ENCODE data around the gene MRPL36. TPM values are rescaled to one million over a fixed set of nuclear protein-coding genes. Genes with fewer than 3 reads are reported as not detected.

MRPL36 gene
- total and polyA plus RNA-seq, 2 donors from 2014 or later: 29.6 to 96.7 TPM

GRCh38 chr5:1814183-1815020, 14.8 kb upstream of the MRPL36 start:
- Histone ChIP-seq H3K36me3 (ENCODE audit: control insufficient read depth in 2 of 3, insufficient read depth in 3 of 3, low read length in 3 of 3) (peaks cover 5 to 75% (median 41%) of the 10 kb centered on the region in 3 donors), H3K4me1 (ENCODE audit: control insufficient read depth in 2 of 3, insufficient read depth in 2 of 3, low read depth in 1 of 3, low read length in 3 of 3) (no peaks in the 10 kb centered on the region), H3K27ac (ENCODE audit: low read depth in 2 of 2, low read length in 2 of 2) (no peak overlapping the region), H3K27me3 (ENCODE audit: control insufficient read depth, insufficient read depth, low read length) (no peaks in the 10 kb centered on the region), H3K9me3 (ENCODE audit: control insufficient read depth in 2 of 3, insufficient read depth in 1 of 3, low read length in 3 of 3) (no peaks in the 10 kb centered on the region), H3K4me3 (ENCODE audit: low read length in 3 of 3) (no peak overlapping the region), H3K9ac (ENCODE audit: low read length in 3 of 3) (no peak overlapping the region)
- intact Hi-C loops (cut with DNase I): no loop called here
- DNase-seq (no peak), FAIRE-seq (no peak)
- TF ChIP-seq CTCF (IDR thresholded peaks at IDR 0.05; ENCODE audit: borderline replicate concordance, extremely low read depth, insufficient read depth): no peak

DNA sequence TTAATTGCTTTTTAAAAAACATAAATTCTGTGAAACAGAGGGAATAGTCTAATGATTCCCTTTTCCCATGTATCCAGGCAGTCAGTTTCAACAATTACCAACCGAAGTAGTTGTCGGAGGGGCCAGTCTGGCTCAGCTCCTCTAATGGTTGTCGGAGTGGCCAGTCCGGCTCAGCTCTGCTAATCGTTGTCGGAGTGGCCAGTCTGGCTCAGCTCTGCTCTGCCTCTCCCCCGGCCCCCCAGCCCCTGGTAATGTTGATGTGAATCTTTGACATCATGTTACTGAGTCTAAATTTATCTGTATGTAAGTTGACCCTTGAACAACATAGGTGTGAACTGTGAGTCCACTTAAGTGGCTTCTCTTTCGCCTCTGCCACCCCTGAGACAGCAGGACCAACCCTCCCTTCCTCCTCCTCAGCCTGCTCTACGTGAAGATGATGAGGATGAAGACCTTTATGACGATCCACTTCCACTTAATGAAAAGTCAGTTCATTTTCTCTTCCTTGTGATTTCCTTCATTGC, 11.0 kb upstream of the MRPL36 start:
- Histone ChIP-seq H3K9ac (ENCODE audit: low read length in 3 of 3) (no peak overlapping the region), H3K9me3 (ENCODE audit: control insufficient read depth in 2 of 3, insufficient read depth in 1 of 3, low read length in 3 of 3) (no peaks in the 10 kb centered on the region), H3K4me3 (ENCODE audit: low read length in 3 of 3) (no peak overlapping the region), H3K27ac (ENCODE audit: low read depth in 2 of 2, low read length in 2 of 2) (no peak overlapping the region), H3K36me3 (ENCODE audit: control insufficient read depth in 2 of 3, insufficient read depth in 3 of 3, low read length in 3 of 3) (peaks cover 3 to 73% (median 39%) of the 10 kb centered on the region in 3 donors), H3K4me1 (ENCODE audit: control insufficient read depth in 2 of 3, insufficient read depth in 2 of 3, low read depth in 1 of 3, low read length in 3 of 3) (peaks cover 0 to 2% (median 0%) of the 10 kb centered on the region in 3 donors), H3K27me3 (ENCODE audit: control insufficient read depth, insufficient read depth, low read length) (no peaks in the 10 kb centered on the region)
- no peak for TF ChIP-seq CTCF (IDR thresholded peaks at IDR 0.05; ENCODE audit: borderline replicate concordance, extremely low read depth, insufficient read depth)
- intact Hi-C loops (cut with DNase I): no loop called here
- DNase-seq: no peak
- FAIRE-seq: no peak

- H3K9ac ChIP-seq (ENCODE audit: low read length in 3 of 3): no peak overlapping the region
- H3K36me3 ChIP-seq (ENCODE audit: control insufficient read depth in 2 of 3, insufficient read depth in 3 of 3, low read length in 3 of 3): peaks cover 3 to 69% (median 41%) of the 10 kb centered on the region in 3 donors
- intact Hi-C loops (cut with DNase I): no loop called here
- peaks cover 0 to 2% (median 0%) of the 10 kb centered on the region in 3 donors for H3K4me1 ChIP-seq (ENCODE audit: control insufficient read depth in 2 of 3, insufficient read depth in 2 of 3, low read depth in 1 of 3, low read length in 3 of 3)
- no peak for FAIRE-seq
- no peaks in the 10 kb centered on the region for H3K27me3 ChIP-seq (ENCODE audit: control insufficient read depth, insufficient read depth, low read length)
- no peak for TF ChIP-seq CTCF (IDR thresholded peaks at IDR 0.05; ENCODE audit: borderline replicate concordance, extremely low read depth, insufficient read depth)
- DNase-seq: no peak
- H3K27ac ChIP-seq (ENCODE audit: low read depth in 2 of 2, low read length in 2 of 2): no peak overlapping the region
- H3K9me3 ChIP-seq (ENCODE audit: control insufficient read depth in 2 of 3, insufficient read depth in 1 of 3, low read length in 3 of 3): no peaks in the 10 kb centered on the region
- H3K4me3 ChIP-seq (ENCODE audit: low read length in 3 of 3): no peak overlapping the region
These were observed 9.9 kb upstream of the MRPL36 start for GRCh38 chr5:1809416-1810035.
